ENCODE data around the gene CAB39. TPM values are rescaled to one million over a fixed set of nuclear protein-coding genes. Genes with fewer than 3 reads are reported as not detected.

CAB39 gene
- polyA plus RNA-seq, 4 donors, result 77.1 to 91.5 (median 84.1) TPM

DNA sequence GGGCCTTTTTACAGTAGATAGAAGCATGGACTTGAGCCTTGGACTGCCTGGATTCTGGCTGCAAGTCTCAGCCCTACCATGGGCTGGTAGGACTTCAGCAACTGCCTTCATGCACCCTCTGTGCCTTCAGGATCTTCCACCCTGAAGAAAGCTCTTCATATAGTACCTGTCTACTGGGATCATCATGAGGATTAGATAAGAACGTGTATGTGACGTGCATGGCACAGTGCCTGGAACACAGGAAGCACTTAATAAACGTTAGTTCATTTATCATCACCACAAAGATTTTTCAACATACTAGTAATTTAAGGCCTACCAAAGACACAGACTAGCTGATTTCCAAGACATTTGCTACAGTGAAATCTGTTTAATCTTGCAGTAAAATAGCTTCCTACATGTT is 98.9 kb downstream of the CAB39 start:
- no peak for DNase-seq (ENCODE audit: low read depth in 4 of 4, low spot score in 2 of 4)

DNA sequence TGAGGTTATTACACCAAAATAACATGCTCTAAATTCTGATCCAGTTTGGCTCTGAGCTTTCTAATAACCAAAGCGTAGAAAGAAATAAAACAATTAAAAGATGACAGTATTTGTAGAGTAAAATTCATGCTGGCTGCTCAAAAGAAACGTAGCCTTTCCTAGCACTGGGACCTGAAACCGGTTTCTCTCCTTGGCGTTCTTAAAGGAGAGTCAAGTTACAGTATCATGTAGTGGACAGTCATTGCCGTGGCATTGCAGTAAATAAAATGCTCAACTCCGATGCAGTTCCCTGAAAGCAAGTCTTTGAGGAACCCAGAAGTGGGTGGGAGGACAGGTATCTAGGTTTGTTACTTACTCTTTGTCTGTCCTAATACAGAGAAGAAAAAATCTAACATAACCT is 99.4 kb downstream of the CAB39 start:
- DNase-seq (ENCODE audit: low read depth in 4 of 4, low spot score in 2 of 4), result no peak

DNA sequence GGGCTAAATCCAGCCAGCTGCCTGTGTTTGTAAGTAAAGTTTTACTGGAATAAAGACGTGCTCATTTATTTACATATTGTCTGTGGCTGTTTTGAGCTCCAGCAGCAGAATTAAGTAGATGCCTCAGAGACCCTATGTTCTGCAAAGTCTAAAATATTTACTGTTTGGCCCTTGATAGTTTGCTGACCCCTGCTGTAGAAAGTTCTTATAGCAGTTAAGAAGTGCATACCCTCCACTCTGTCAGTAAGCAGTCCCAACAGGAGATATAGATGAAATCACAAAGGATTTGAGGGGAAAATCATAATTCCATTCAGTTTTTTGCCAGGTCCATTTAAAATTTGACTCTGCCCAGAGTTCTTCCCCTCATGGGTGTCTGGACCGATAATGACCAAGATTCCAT is 102.0 kb downstream of the CAB39 start:
- no peak for DNase-seq (ENCODE audit: low read depth in 4 of 4, low spot score in 2 of 4)

DNA sequence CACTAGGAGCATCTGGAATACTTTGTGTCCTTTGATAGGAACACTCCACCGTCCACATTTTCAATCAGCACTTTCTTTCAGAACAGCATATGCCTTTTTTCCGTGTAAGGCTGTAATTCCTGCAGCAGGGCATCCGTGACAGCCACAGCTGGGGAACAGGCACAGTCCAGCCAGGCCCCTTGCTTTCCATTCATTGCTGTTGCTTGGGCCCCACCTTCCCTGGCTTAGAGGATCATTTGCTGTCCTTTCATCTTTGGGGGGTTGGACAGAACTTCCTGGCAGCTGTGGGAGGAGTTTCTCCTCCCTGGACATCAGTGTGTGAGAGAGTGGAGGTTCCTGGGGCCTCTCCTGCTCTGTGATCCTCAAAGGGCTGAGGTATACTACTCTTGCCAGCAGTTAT is 102.4 kb downstream of the CAB39 start:
- no peak for DNase-seq (ENCODE audit: low read depth in 4 of 4, low spot score in 2 of 4)

DNA sequence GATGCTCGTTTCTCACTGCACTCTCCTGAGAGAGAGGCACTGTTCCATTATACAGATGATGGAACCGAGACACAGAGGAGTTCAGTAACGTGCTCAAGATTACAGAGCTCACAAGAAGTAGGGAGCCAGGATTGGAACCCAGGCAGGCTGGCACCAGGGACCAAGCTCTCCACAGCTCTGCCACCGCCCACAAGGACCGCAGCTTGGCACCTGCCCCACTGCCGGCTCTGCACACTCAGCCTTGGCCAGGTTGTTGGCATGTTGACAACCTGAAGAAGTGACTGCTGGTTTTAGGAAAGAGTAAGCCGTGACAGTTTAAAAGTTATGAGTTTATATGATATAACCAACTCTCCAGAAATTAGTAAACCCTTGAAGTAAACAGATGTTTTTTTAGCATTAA is 104.1 kb downstream of the CAB39 start:
- DNase-seq (ENCODE audit: low read depth in 4 of 4, low spot score in 2 of 4), result no peak

DNA sequence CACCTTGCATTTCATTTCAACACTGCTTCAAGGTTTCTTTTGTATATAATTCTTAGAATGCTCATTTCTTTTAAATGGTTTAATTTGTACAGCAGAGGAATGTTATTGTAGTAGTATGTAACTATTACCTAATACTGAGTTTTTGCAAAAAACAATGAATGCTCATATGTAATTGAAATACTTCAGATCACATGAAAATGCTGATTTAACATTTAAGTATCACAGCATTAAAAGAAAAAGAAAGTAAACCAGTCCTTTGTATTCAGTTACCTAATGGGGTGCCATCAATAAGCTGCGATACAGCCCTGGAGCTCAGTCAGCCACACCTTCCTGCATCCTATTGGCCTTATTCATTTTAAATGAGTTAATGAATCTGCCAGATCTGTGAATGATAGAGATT is 106.8 kb downstream of the CAB39 start:
- DNase-seq (ENCODE audit: low read depth in 4 of 4, low spot score in 2 of 4), result no peak

DNA sequence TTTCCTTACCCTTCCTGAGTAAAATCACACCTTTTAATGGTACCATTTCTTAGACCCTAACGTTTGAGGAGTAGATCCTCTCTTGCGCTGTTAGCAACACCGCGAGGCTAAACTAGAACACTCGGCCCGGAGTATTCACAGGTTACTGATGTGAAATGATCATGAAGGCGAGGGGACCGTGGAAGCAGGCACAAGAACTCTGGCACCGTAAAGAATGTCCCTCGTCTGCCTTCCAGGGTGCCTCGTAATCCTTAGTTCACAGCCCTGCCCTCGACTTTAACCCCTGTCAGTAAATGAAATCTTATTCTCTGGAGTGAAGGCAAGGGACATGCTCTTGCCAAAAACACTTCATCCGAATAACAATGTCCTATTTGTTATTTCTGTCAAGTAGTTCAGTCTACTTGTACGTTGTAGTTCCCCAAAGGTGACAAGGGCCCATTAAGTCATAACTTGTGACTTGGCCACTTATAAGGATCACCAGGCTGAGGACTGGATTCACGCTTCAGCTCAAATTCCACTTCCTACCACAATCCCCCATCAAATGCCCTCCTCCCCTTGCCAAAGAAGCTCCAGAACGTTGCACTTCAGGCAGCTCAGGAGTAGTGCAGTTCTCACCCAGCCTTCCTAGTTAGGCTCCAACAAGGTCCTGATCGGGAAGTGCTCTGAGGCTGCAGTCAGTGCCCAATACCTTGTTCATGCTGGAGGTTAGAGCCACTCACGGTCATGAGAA is 108.8 kb downstream of the CAB39 start:
- DNase-seq (ENCODE audit: low read depth in 4 of 4, low spot score in 2 of 4), result no peak

DNA sequence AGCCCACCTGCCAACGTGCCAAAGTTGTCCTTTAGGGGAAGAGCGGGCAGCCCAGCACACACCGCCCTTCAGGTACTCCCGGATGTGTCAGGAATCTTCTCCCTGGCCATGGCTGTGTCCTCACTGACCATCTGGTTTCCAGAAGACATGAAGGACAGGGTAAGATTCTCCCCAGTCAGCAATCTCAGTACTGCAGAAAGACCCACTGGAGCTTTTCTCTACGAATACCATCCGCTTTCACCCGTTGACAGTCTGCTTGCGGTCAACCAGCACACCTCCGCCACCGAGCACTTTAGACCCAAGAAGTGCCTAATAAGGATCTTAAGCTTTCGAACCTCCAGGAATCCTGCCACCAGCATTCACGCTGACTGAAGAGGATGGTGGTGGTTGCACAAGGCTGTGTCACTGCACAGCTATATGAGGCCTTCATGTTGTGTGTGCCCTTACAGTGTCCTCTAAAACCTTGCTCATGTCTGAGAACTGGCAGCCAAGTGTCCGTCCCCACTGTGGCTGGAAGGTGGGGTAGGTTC is 109.4 kb downstream of the CAB39 start:
- DNase-seq (ENCODE audit: low read depth in 4 of 4, low spot score in 2 of 4), result no peak

DNA sequence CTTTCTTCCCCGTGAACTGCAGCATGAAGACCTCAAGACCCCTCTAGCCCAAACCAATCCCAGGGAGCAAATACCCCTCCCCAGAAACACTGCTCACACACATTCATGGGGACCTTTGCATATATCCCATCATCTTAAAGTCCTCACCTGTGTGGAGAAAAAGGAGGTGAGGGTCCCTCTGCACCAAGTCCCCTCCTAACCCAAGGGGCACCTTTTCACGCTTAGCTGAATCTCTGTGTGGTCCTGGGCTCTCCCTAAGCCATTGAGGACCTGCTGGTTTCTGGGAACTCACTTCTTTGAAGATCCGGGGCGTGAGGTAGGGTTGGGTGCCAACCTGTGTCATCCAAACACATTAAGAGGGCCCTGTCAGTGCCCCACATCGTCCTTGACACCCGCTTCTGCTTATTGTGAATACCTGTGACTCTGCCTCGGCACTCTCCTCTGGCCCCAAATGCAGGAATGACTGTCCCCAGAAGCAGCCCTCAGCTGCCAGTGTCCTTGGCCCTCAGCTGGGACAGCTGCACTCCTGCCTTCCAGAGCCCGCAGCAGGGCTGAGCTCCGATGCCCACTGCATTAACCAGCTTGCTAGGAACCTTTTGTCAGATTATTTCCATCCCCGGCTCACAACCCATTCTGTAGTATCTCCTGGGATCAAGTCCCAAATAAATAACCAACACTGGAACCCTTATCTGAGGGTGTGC is 110.8 kb downstream of the CAB39 start:
- no peak for DNase-seq (ENCODE audit: low read depth in 4 of 4, low spot score in 2 of 4)

DNA sequence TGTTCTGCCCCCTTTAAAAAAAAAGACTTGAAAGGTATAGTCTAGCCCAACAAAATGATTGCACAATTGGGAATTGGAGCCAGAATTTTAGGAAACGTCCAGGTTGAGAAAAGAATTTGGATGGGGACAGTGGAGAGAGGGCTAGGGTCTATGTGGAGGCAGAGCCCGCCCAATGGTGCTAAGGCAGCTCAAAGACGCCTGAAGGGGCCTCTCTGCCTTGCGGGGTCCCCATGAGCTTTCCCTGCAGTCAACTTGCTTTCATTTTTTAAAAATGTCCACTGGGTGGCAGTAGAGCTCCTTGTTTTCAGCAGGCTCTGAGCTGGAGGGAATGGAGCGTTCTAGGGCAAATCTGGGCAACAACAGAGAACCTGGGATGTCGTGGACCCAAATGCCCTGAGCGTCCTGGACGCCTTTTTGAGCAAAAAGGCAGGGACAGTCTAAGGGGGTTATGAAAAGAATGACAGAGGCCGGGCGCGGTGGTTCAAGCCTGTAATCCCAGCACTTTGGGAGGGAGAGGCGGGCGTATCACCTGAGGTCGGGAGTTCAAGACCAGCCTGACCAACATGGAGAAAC is 111.8 kb downstream of the CAB39 start:
- peak; percentile 65 to 89 (median 71) for DNase-seq (ENCODE audit: low read depth in 4 of 4, low spot score in 2 of 4)

DNA sequence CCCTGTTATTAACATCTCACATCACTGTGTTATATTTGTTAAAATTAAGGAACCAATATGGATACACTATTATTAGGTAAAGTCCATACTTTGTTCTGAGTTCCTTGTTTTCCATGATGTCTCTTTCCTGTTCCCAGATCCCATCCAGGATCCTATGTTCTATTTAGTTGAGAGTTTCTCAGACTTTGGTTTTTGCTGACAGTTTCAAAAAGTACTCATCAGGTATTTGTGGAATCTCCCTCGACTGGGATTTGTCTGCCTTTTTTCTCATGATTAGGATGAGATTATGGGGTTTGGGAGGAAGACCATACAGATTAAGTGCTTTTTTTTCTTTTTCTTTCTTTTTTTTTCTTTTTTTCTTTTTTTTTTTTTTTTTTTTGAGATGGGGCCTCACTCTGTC is 112.7 kb downstream of the CAB39 start:
- no peak for DNase-seq (ENCODE audit: low read depth in 4 of 4, low spot score in 2 of 4)

DNA sequence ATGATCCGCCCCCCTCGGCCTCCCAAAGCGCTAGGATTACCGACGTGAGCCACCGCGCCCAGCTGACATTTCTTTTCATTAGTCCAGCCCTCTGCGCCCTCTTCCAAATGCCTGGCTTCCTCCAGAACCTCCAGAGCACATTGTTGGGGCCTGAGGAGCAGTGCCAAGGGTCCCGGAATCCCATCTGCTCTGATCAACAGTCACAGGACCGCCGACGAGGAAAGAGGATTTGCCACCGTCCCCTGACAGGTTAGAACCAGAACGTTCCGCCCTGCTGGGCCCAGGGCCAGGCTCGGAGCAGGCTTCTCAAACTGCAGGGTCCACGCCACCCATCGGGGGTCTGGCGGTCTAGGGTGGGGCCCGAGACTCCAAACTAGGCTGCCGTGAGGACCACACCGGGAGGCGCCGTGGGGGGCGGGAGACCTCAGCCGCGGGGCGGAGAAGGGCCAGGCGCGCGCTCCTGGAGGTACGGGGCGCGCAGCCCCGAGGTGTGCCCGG is 115.2 kb downstream of the CAB39 start:
- no peak for DNase-seq (ENCODE audit: low read depth in 4 of 4, low spot score in 2 of 4)

DNA sequence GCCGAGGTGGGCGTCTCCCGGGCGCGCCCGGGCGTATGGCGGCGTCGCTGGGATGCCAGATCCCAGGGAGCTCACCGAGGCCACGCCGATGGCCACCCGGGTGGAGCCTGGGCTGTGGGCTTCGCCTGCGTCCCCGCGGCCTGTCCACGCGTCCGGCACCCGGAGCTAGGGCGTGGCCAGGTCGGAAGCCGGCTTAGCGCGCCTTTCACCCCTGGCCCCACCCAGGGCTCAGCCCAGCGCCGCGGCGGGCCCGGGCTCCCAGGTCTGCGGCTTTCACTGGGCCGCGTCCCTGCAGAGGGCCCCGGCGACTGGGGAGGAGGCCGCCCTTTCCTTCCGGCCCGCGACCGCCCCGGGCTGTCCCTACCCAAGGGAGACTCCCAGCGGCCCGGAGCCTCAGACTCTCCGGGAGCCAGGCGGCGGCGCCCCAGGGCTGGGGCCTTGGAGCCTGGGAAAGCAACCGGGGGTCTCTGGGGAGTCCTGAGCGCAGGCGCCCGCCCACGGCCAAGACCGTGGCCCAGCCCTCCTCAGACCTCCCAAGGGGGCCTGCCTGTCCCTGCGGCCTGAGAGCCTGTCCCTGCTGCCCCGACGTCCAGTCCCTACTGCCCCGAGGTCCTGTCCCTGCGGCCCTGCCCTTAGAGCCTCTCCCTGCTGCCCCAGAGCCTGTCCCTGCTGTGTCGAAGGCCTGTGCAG is 115.8 kb downstream of the CAB39 start:
- DNase-seq (ENCODE audit: low read depth in 4 of 4, low spot score in 2 of 4), result no peak

DNA sequence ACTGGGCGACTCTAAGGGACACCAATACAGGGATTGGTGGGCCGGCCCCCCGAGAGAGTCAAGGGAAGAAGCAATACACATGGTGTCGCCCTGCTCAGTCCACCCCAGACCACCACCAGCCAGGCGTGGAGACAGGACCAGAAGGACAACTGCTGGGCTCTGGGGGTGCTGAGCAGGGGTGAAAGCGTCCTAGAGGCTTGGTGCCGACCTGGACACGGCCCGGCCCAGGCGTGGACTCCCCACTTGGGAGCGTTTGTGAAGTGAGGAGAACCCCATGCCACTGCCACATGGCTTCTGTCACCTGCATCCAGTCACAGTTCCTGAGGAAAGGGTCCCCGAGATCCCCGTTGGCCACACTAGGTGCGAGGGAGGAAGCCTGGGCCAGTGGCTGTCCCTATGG is 116.7 kb downstream of the CAB39 start:
- no peak for DNase-seq (ENCODE audit: low read depth in 4 of 4, low spot score in 2 of 4)

DNA sequence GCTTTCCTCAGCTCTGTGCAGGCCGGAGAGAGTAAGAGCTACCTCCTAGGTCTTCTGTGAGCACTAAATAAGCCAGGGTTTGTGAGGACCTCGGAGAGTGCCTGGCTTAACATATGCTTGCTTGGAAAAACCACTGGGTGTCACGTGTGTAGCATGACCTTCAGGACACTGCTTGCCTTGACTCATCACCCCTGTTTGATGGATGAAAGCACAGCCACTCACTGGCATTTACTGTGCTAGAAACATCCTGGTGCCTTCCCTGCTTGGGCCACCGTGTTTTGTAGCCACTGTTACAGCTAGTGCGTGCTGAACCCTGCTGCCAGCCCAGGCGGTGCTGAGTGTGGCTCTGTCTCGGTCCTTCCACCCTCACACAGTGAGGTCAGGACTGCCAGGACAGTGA is 117.3 kb downstream of the CAB39 start:
- DNase-seq (ENCODE audit: low read depth in 4 of 4, low spot score in 2 of 4), result no peak

DNA sequence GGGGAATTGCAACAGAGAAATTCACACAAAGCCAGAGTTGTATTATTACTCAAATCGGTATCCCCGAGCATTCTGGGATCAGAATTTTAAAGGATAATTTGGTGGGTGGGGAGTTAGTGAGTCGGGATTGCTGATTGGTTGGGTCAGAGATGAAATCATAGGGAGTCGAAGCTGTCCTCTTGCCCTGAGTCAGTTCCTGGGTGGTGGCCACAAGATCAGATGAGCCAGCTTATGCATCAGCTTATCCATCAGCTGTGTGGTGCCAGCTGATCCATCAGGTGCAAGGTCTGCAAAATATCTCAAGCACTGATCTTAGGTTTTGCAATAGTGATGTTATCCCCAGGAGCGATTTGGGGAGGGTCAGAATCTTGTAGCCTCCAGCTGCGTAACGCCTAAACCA is 117.8 kb downstream of the CAB39 start:
- DNase-seq (ENCODE audit: low read depth in 4 of 4, low spot score in 2 of 4), result no peak

DNA sequence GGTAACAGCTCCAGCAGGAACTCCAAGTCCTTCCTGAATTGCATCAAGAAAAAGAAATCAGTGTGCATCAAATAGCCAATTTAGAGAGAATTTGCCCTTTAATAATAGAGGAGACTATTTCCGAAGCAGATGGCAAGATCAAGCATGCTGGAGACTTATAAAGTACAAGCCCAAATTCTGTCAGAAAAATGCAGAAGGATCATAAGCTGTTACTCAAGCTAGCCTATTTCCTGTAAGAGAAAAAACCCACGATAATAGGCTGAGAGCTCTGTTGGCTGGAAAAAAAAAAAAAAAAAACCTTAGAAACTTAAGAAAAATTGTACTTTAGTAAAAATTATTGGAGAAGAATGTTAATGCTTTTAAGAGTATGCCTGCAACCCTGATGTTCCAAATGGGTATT is 127.7 kb downstream of the CAB39 start:
- no peak for DNase-seq (ENCODE audit: low read depth in 4 of 4, low spot score in 2 of 4)

DNA sequence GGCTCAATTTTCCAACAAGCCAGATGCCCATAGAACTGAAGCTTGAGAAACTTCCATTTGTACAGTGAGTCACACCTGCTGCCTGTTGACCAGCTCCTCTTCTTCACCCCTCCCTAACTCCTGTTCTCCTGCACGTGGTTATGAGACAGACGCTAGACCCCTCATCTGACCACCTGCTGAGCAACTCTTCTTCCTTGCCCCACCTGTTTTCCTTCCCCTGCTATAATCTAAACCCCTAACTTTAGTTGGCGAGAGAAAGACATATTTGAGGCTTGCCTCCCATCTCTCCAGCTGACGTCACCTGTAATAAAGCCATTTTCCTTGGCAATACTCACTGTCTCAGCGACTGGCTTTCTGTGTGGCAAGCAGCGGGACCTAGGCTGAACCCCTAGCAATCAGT is 129.8 kb downstream of the CAB39 start:
- no peak for DNase-seq (ENCODE audit: low read depth in 4 of 4, low spot score in 2 of 4)

DNA sequence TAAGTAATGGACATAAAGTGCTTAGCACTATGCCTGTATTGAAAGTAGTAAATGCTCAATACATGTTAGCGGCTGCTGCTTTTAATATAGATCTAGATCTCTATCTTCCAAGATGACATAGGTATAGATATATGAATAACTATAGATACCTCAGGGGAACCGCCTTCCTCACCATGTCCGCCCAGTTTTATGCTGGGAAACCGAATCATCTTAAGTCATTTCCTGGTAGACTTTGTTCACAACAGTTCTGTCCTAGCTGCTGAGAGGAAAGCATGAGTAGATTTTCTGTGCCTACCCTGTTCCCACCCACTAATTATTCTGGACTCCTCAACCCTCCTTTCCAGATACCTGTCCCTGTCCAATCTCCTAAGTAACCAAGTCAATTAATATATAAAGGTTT is 130.5 kb downstream of the CAB39 start:
- DNase-seq (ENCODE audit: low read depth in 4 of 4, low spot score in 2 of 4), result no peak

DNA sequence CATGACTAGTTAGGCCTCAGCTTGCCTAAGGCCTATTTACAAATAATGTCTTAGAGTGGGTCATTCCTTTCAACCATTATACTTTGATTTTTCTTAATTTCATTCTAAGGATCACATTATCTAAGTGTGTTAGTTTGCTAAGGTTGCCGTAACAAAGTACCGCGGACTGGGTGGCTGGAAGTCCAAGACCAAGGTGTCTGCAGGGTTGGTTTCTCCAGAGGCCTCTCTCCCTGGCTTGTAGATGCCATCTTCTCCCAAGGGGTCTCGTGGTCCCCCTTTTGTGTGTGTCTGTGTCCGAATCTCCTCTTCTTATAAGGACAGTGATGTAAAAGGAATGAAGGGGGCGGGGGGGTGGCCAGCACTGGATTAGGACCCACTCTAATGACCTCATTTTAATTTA is 133.7 kb downstream of the CAB39 start:
- no peak for DNase-seq (ENCODE audit: low read depth in 4 of 4, low spot score in 2 of 4)

DNA sequence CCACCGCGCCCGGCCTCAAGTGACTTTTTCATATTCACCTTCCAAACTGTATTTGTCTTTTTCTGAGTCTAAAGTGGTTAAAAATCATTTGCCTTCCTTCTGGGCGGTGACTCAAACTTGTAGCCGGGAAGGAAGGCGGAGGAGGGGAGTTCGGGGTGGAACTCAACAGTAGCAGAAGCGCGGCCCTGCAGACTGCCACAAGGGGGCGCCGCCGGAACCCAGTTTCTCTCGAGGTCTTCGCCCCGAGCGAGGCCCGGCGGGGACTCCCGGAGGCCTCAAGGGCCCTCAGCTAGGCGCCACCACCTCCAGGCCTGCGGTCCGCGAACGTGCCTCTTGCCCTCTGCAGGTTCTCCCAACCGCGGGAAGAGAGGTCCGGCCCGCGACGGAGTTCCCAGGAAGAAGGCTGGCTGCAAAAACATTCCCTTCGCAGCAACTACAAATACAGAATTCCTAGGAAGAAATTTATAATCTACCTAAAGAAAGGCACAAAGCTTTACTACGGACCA is 135.3 kb downstream of the CAB39 start:
- no peak for DNase-seq (ENCODE audit: low read depth in 4 of 4, low spot score in 2 of 4)
